ENCODE data around the gene TBC1D2B. TPM values are rescaled to one million over a fixed set of nuclear protein-coding genes. Genes with fewer than 3 reads are reported as not detected.
A peak's percentile ranks its signal among the peaks of the same experiment; 100 is the strongest.

TBC1D2B gene
- total and polyA plus RNA-seq, 7 experiments from 2014 or later: 7.4 to 119 (median 76.6) TPM

- DNase-seq (no peak), ATAC-seq (no peak)
- peaks cover 56 to 95% (median 79%) of the 10 kb centered on the region in 7 donors for H3K4me1 Mint-ChIP-seq
- CTCF ChIA-PET: interaction anchor here (1.7 to 2.3 kb wide), 2 partner anchors 9 to 68 kb away, joined by 6 to 7 read pairs; no protein-coding TSS in a partner anchor
- intact Hi-C loops (cut with micrococcal nuclease): no loop called here
- H3K27me3 Mint-ChIP-seq: no peaks in the 10 kb centered on the region
- peak overlapping the region; percentile 12 to 90 (median 68) for H3K27ac Mint-ChIP-seq
- H3K27ac ChIP-seq (ENCODE audit: low read depth, low read length): no peak overlapping the region
- no peaks in the 10 kb centered on the region for H3K9me3 ChIP-seq (ENCODE audit: control insufficient read depth in 2 of 3, low read length in 3 of 3)
- H3K4me3 ChIP-seq (ENCODE audit: low read length): no peak overlapping the region
- H3K4me1 ChIP-seq (ENCODE audit: control insufficient read depth in 2 of 2, insufficient read depth in 2 of 2, low read length in 2 of 2): peaks cover 58 to 83% of the 10 kb centered on the region in 2 donors
- H3K36me3 ChIP-seq (ENCODE audit: control insufficient read depth in 2 of 3, insufficient read depth in 3 of 3, low read length in 3 of 3): peaks cover 0 to 23% (median 0%) of the 10 kb centered on the region in 3 experiments
- no peaks in the 10 kb centered on the region for H3K27me3 ChIP-seq (ENCODE audit: control insufficient read depth in 2 of 2, insufficient read depth in 2 of 2, low read length in 2 of 2)
- peaks cover 8 to 46% (median 39%) of the 10 kb centered on the region in 5 donors for H3K36me3 Mint-ChIP-seq
- H3K9me3 Mint-ChIP-seq: no peaks in the 10 kb centered on the region
- POLR2A ChIA-PET: interaction anchor here (1.2 to 2.1 kb wide), 3 partner anchors 10 to 47 kb away, joined by 3 to 12 read pairs (median 3); partner anchors contain the start of gene TBC1D2B
- H3K4me3 Mint-ChIP-seq: peak overlapping the region in 6 of 10 donors; percentile 27 to 53 (median 36)
Observed at GRCh38 chr15:78040653-78041244, 36.8 kb downstream of the TBC1D2B start.

- H3K9me3 Mint-ChIP-seq: no peaks in the 10 kb centered on the region
- peaks cover 0 to 15% (median 0%) of the 10 kb centered on the region in 3 experiments for H3K36me3 ChIP-seq (ENCODE audit: control insufficient read depth in 2 of 3, insufficient read depth in 3 of 3, low read length in 3 of 3)
- H3K4me1 Mint-ChIP-seq: peaks cover 65 to 96% (median 87%) of the 10 kb centered on the region in 7 donors
- H3K36me3 Mint-ChIP-seq: peaks cover 8 to 39% (median 32%) of the 10 kb centered on the region in 5 donors
- intact Hi-C loops (cut with micrococcal nuclease): no loop called here
- DNase-seq: no peak
- no peaks in the 10 kb centered on the region for H3K27me3 ChIP-seq (ENCODE audit: control insufficient read depth in 2 of 2, insufficient read depth in 2 of 2, low read length in 2 of 2)
- no peak for ATAC-seq
- no peak overlapping the region for H3K4me3 ChIP-seq (ENCODE audit: low read length)
- ChIA-PET POLR2A (interaction anchor here (0.8 to 1.5 kb wide), 3 partner anchors 12 to 44 kb away, joined by 3 to 7 read pairs (median 3); no protein-coding TSS in a partner anchor), CTCF (interaction anchor here (1.6 kb wide), 1 partner anchor 17 kb away, joined by 3 read pairs; no protein-coding TSS in a partner anchor)
- no peaks in the 10 kb centered on the region for H3K9me3 ChIP-seq (ENCODE audit: control insufficient read depth in 2 of 3, low read length in 3 of 3)
- peak overlapping the region in 8 of 9 donors; percentile 25 to 90 (median 78) for H3K27ac Mint-ChIP-seq
- peak overlapping the region in 4 of 10 donors; percentile 7 to 71 (median 33) for H3K4me3 Mint-ChIP-seq
- no peaks in the 10 kb centered on the region for H3K27me3 Mint-ChIP-seq
- H3K27ac ChIP-seq (ENCODE audit: low read depth, low read length): no peak overlapping the region
- peaks cover 71 to 82% of the 10 kb centered on the region in 2 donors for H3K4me1 ChIP-seq (ENCODE audit: control insufficient read depth in 2 of 2, insufficient read depth in 2 of 2, low read length in 2 of 2)
Observed at GRCh38 chr15:78038585-78039247, 38.8 kb downstream of the TBC1D2B start.

GRCh38 chr15:78037779-78038305 is 39.7 kb downstream of the TBC1D2B start:
- peaks cover 6 to 32% (median 27%) of the 10 kb centered on the region in 5 donors for H3K36me3 Mint-ChIP-seq
- ChIA-PET POLR2A (interaction anchor here (0.8 to 5.7 kb wide), 4 partner anchors 12 to 33 kb away, joined by 3 to 78 read pairs (median 22); no protein-coding TSS in a partner anchor), CTCF (interaction anchor here (1.6 kb wide), 1 partner anchor 18 kb away, joined by 3 read pairs; no protein-coding TSS in a partner anchor)
- peaks cover 74 to 81% of the 10 kb centered on the region in 2 donors for H3K4me1 ChIP-seq (ENCODE audit: control insufficient read depth in 2 of 2, insufficient read depth in 2 of 2, low read length in 2 of 2)
- no peak overlapping the region for H3K27ac ChIP-seq (ENCODE audit: low read depth, low read length)
- peaks cover 70 to 96% (median 89%) of the 10 kb centered on the region in 7 donors for H3K4me1 Mint-ChIP-seq
- peak overlapping the region in 9 of 10 donors; percentile 66 to 80 (median 73) for H3K4me3 Mint-ChIP-seq
- no peaks in the 10 kb centered on the region for H3K27me3 ChIP-seq (ENCODE audit: control insufficient read depth in 2 of 2, insufficient read depth in 2 of 2, low read length in 2 of 2)
- no peaks in the 10 kb centered on the region for H3K9me3 ChIP-seq (ENCODE audit: control insufficient read depth in 2 of 3, low read length in 3 of 3)
- H3K4me3 ChIP-seq (ENCODE audit: low read length): no peak overlapping the region
- H3K36me3 ChIP-seq (ENCODE audit: control insufficient read depth in 2 of 3, insufficient read depth in 3 of 3, low read length in 3 of 3): peaks cover 0 to 9% (median 0%) of the 10 kb centered on the region in 3 experiments
- H3K9me3 Mint-ChIP-seq: no peaks in the 10 kb centered on the region
- no peaks in the 10 kb centered on the region for H3K27me3 Mint-ChIP-seq
- intact Hi-C loops (cut with micrococcal nuclease): no loop called here
- ATAC-seq (no peak), DNase-seq (peak in 1 of 9 donors; percentile 26)
- peak overlapping the region; percentile 72 to 97 (median 87) for H3K27ac Mint-ChIP-seq

- ATAC-seq: no peak
- no peaks in the 10 kb centered on the region for H3K9me3 Mint-ChIP-seq
- no peaks in the 10 kb centered on the region for H3K27me3 Mint-ChIP-seq
- CTCF ChIA-PET: no interaction called here
- H3K4me1 Mint-ChIP-seq: peaks cover 70 to 96% (median 89%) of the 10 kb centered on the region in 7 donors
- peaks cover under 1 to 30% (median 21%) of the 10 kb centered on the region in 5 donors for H3K36me3 Mint-ChIP-seq
- H3K4me1 ChIP-seq (ENCODE audit: control insufficient read depth in 2 of 2, insufficient read depth in 2 of 2, low read length in 2 of 2): peaks cover 74 to 76% of the 10 kb centered on the region in 2 donors
- H3K27me3 ChIP-seq (ENCODE audit: control insufficient read depth in 2 of 2, insufficient read depth in 2 of 2, low read length in 2 of 2): no peaks in the 10 kb centered on the region
- H3K27ac Mint-ChIP-seq: peak overlapping the region in 7 of 9 donors; percentile 40 to 93 (median 61)
- DNase-seq: no peak
- intact Hi-C loops (cut with micrococcal nuclease): no loop called here
- H3K4me3 Mint-ChIP-seq: peak overlapping the region in 7 of 10 donors; percentile 2 to 77 (median 40)
- no peaks in the 10 kb centered on the region for H3K9me3 ChIP-seq (ENCODE audit: control insufficient read depth in 2 of 3, low read length in 3 of 3)
- POLR2A ChIA-PET: interaction anchor here (0.9 to 5.7 kb wide), 3 partner anchors 10 to 33 kb away, joined by 3 to 78 read pairs (median 38); no protein-coding TSS in a partner anchor
- H3K36me3 ChIP-seq (ENCODE audit: control insufficient read depth in 2 of 3, insufficient read depth in 3 of 3, low read length in 3 of 3): peaks cover 0 to 4% (median 0%) of the 10 kb centered on the region in 3 experiments
- no peak overlapping the region for H3K27ac ChIP-seq (ENCODE audit: low read depth, low read length)
- no peak overlapping the region for H3K4me3 ChIP-seq (ENCODE audit: low read length)
Observed at GRCh38 chr15:78037328-78037727, 40.2 kb downstream of the TBC1D2B start.

GRCh38 chr15:78035861-78036476 is 41.5 kb downstream of the TBC1D2B start:
- Mint-ChIP-seq H3K27me3 (no peaks in the 10 kb centered on the region), H3K4me1 (peaks cover 76 to 93% (median 89%) of the 10 kb centered on the region in 7 donors), H3K9me3 (no peaks in the 10 kb centered on the region), H3K4me3 (peak overlapping the region in 8 of 10 donors; percentile 67 to 82 (median 77)), H3K27ac (peak overlapping the region; percentile 71 to 95 (median 91)), H3K36me3 (peaks cover 0 to 27% (median 15%) of the 10 kb centered on the region in 5 donors)
- Histone ChIP-seq H3K4me1 (ENCODE audit: control insufficient read depth in 2 of 2, insufficient read depth in 2 of 2, low read length in 2 of 2) (peaks cover 72% of the 10 kb centered on the region in 2 donors), H3K27me3 (ENCODE audit: control insufficient read depth in 2 of 2, insufficient read depth in 2 of 2, low read length in 2 of 2) (no peaks in the 10 kb centered on the region), H3K36me3 (ENCODE audit: control insufficient read depth in 2 of 3, insufficient read depth in 3 of 3, low read length in 3 of 3) (peaks cover 0 to 3% (median 0%) of the 10 kb centered on the region in 3 experiments), H3K27ac (ENCODE audit: low read depth, low read length) (no peak overlapping the region), H3K9me3 (ENCODE audit: control insufficient read depth in 2 of 3, low read length in 3 of 3) (no peaks in the 10 kb centered on the region), H3K4me3 (ENCODE audit: low read length) (no peak overlapping the region)
- intact Hi-C loops (cut with micrococcal nuclease): loop anchor here (2.0 kb wide), 3 partner anchors 15 to 73 kb away; no protein-coding TSS in a partner anchor
- CTCF ChIA-PET: interaction anchor here (0.6 to 2.8 kb wide), 10 partner anchors 8 to 200 kb away, joined by 3 to 15 read pairs (median 4); no protein-coding TSS in a partner anchor
- DNase-seq (no peak), ATAC-seq (no peak)
- POLR2A ChIA-PET: interaction anchor here (1.1 to 5.7 kb wide), 7 partner anchors 15 to 68 kb away, joined by 3 to 78 read pairs (median 4); no protein-coding TSS in a partner anchor

Measured in naive thymus-derived CD4-positive, alpha-beta T cell (primary cell).